G401.6 (cell line): ENCODE results near the gene CIITA.
"Not testable (repeated sequence)": the region's sequence is repeated elsewhere in the genome, so short reads cannot be mapped to it uniquely, and the experiment has no call there.

Source experiments
- FAIRE-seq: peaks from 2 replicates; lab custom pipeline; 2012; peaks lifted over from hg19 to GRCh38; lab: Jason Lieb, UNC

The CIITA gene

GRCh38 chr16:10937068-10937859 is 60.3 kb downstream of the CIITA start:
- FAIRE-seq, result no peak

- no peak for FAIRE-seq
Observed at GRCh38 chr16:10938321-10938720, 61.3 kb downstream of the CIITA start.

GRCh38 chr16:10938796-10939648 is 62.0 kb downstream of the CIITA start:
- no peak for FAIRE-seq

- FAIRE-seq, result no peak
Observed at GRCh38 chr16:10939649-10940234, 62.7 kb downstream of the CIITA start.

GRCh38 chr16:10940501-10941079 is 63.6 kb downstream of the CIITA start:
- FAIRE-seq, result no peak

- FAIRE-seq, result no peak
Observed at GRCh38 chr16:10941127-10941933, 64.3 kb downstream of the CIITA start.

GRCh38 chr16:10941935-10942351 is 64.9 kb downstream of the CIITA start:
- not testable (repeated sequence) for FAIRE-seq

- FAIRE-seq, result peak; percentile 82
Observed at GRCh38 chr16:10942352-10943063, 65.5 kb downstream of the CIITA start, which contains the start of gene DEXI. Gene DEXI (minus strand): TSS chr16:10942468. CDS start chr16:10942005, 463 bp downstream.

- FAIRE-seq, result no peak
Observed at GRCh38 chr16:10943064-10943353, 66.0 kb downstream of the CIITA start.

- FAIRE-seq, result peak; percentile 94
Observed at GRCh38 chr16:10944249-10945064, 67.5 kb downstream of the CIITA start, which contains the start of gene CLEC16A. Gene CLEC16A (plus strand): TSS chr16:10944564. CDS start chr16:10944718, 154 bp downstream.

- FAIRE-seq, result no peak
Observed at GRCh38 chr16:10945065-10945787, 68.2 kb downstream of the CIITA start.

GRCh38 chr16:10946308-10946707 is 69.3 kb downstream of the CIITA start:
- no peak for FAIRE-seq

- no peak for FAIRE-seq
Observed at GRCh38 chr16:10947211-10947787, 70.3 kb downstream of the CIITA start.

- peak; percentile 17 for FAIRE-seq
Observed at GRCh38 chr16:10949424-10949970, 72.5 kb downstream of the CIITA start.

- FAIRE-seq, result no peak
Observed at GRCh38 chr16:10950393-10950792, 73.4 kb downstream of the CIITA start.

- FAIRE-seq, result no peak
Observed at GRCh38 chr16:10951026-10951425, 74.0 kb downstream of the CIITA start.

GRCh38 chr16:10954903-10955302 is 77.9 kb downstream of the CIITA start:
- FAIRE-seq, result no peak

GRCh38 chr16:10957771-10958482 is 80.9 kb downstream of the CIITA start:
- FAIRE-seq, result no peak
